ENCODE results near the gene SLC2A4. TPM values are rescaled to one million over a fixed set of nuclear protein-coding genes. Genes with fewer than 3 reads are reported as not detected.

SLC2A4 gene
- total and polyA plus RNA-seq, 5 donors = 57.6 to 146 (median 102) TPM

- intact Hi-C loops (cut with DNase I) = no loop called here
- 73% methylated on average over 4 of the region's 4 CpGs for WGBS
- DNase-seq (peak in 1 of 3 donors; percentile 1), ATAC-seq (no peak)
- H3K27ac ChIP-seq (ENCODE audit: low read length) = peak overlapping the region; percentile 53
- H3K4me3 ChIP-seq (ENCODE audit: low read length) = no peak overlapping the region
- H3K9me3 ChIP-seq (ENCODE audit: control insufficient read depth, low read length) = no peaks in the 10 kb centered on the region
- no peaks in the 10 kb centered on the region for H3K27me3 ChIP-seq (ENCODE audit: control insufficient read depth, insufficient read depth)
- H3K4me1 ChIP-seq (ENCODE audit: control insufficient read depth, insufficient read depth, low read length) = peaks cover 13% of the 10 kb centered on the region
These were observed 32.7 kb upstream of the SLC2A4 start for GRCh38 chr17:7248796-7249195.

DNA sequence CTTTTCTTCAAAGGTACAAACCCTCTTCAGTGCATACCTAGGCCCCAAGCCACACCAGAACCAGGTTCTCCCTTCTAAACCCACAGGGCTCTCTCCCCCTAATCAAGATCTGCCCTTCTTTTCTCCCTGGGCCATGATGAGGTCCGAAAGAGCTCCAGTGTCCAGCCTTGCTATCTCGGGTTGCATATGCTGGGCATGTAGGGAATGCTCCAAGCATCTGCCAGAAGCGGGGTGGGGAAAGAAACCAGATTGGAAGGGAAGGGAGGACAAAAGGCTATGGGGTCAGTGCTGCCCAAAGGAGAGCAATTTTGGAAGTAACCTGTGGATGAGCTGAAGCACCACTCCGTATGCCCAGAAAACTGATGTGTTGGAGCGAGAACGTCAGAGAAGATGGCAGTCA, 32.3 kb upstream of the SLC2A4 start:
- intact Hi-C loops (cut with DNase I) = no loop called here
- WGBS = 67% methylated on average over 6 of the region's 6 CpGs
- Histone ChIP-seq H3K27ac (ENCODE audit: low read length) (peak overlapping the region; percentile 55), H3K4me1 (ENCODE audit: control insufficient read depth, insufficient read depth, low read length) (peaks cover 13% of the 10 kb centered on the region), H3K4me3 (ENCODE audit: low read length) (no peak overlapping the region), H3K9me3 (ENCODE audit: control insufficient read depth, low read length) (no peaks in the 10 kb centered on the region), H3K27me3 (ENCODE audit: control insufficient read depth, insufficient read depth) (no peaks in the 10 kb centered on the region)
- ATAC-seq (no peak), DNase-seq (no peak)

DNA sequence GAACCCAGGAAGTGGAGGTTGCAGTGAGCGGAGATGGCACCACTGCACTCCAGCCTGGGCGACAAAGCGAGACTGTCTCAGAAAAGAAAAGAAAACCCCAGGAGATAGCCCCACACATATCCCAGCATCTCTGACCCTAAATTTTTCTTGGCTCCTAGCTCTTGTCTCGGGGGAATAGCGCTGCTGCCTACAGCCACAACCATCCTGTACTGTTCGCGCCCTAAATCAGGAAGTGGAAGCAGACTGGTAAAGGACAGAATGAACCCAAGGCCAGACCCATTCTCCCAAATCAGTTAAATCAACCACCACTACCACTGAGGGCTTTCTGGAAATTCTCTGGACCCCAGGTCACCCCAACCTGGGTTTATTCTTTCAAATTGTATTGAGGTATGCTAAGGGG, 31.7 kb upstream of the SLC2A4 start:
- 84% methylated on average over 7 of the region's 7 CpGs for WGBS
- Histone ChIP-seq H3K27ac (ENCODE audit: low read length) (peak overlapping the region; percentile 91), H3K4me1 (ENCODE audit: control insufficient read depth, insufficient read depth, low read length) (peaks cover 13% of the 10 kb centered on the region), H3K4me3 (ENCODE audit: low read length) (peak overlapping the region; percentile 97), H3K9me3 (ENCODE audit: control insufficient read depth, low read length) (no peaks in the 10 kb centered on the region), H3K27me3 (ENCODE audit: control insufficient read depth, insufficient read depth) (no peaks in the 10 kb centered on the region)
- intact Hi-C loops (cut with DNase I) = no loop called here
- ATAC-seq (no peak), DNase-seq (no peak)

DNA sequence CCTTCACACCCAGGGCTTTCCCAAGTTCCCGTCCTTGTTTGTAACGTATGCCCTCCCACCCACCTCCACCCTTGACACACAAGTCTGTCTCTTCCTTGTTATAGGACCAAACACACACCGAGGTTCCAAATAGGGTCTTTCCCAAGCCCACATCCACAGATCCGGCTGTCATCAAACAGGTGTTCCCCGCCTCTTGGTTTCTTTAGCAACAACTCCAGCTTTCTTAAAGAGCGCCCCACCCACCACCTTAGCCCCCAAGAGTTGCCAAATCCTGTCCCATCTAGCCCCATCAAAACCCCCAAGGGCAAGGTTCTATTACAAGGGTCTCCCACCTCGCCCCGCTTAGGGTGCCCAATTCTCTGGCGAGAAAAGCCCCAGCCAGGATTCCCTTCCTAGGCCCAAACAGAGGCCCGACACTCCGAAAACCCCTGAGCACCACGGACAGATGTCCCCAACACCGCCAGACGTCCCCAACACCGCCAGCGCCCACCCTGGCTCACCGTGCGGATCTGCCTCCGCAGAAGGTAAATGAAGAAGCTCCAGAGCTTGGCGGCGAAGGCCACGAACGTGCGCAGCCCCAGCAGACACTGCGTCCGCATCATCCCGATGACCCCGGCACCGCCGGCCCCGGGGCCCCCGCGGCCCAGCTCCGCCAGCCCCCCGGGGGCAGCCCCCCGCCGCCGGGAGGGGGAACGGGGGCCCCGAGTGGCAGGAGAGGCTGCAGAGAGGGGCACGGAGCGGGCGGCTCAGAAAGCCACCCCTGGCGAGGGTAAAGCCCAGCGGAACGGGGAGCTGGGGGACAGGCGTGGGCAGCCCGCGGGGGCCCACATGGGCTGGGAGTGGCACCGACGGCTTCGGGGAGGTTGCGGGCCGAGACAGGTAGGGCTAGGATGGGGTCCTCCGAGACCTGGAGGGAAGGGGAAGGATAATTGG, 30.6 kb upstream of the SLC2A4 start:
- Histone ChIP-seq H3K27me3 (ENCODE audit: control insufficient read depth, insufficient read depth) (no peaks in the 10 kb centered on the region), H3K27ac (ENCODE audit: low read length) (peak overlapping the region; percentile 91), H3K4me1 (ENCODE audit: control insufficient read depth, insufficient read depth, low read length) (peaks cover 13% of the 10 kb centered on the region), H3K9me3 (ENCODE audit: control insufficient read depth, low read length) (no peaks in the 10 kb centered on the region), H3K4me3 (ENCODE audit: low read length) (peak overlapping the region; percentile 97)
- WGBS = under 1% methylated on average over 55 of the region's 55 CpGs
- ATAC-seq (no peak), DNase-seq (peak in 1 of 3 donors; percentile 74)
- intact Hi-C loops (cut with DNase I) = no loop called here

DNA sequence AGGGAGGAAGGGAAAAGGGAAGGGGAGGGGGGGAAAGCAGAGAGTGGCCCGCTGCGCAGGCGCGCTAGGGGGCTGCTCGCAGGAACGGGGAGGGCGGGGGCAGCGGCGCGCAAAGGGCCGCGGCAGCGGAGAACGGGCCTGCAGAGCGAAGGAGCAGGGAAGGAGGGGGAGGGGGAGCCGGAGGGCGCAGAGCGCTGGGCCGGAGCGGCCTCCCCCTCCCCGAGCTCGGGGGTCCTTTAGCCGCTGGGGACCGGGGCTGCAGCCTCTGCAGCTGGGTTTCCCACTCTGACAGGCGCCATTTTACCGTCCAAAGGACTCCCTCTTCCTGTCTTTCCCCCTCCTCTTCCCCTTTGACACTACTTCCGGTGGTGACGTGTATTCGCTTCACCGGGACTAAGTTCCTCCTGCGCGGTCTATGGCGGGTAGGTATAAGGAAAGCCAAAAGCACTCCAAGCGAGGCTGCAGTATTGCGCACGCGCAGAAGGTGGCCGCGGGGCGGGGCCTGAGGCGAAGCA, 29.8 kb upstream of the SLC2A4 start, which contains the start of gene CTDNEP1:
TSS of gene CTDNEP1 (minus strand) at position 74 of the 515 bp plus-strand sequence. CDS start 438 bp downstream, outside the sequence.
- peak within 1 kb of the TSS; percentile 99 for H3K27ac ChIP-seq (ENCODE audit: low read length)
- WGBS = 1% methylated on average over 40 of the region's 41 CpGs
- H3K27me3 ChIP-seq (ENCODE audit: control insufficient read depth, insufficient read depth) = no peaks in the 10 kb centered on the region
- no peaks in the 10 kb centered on the region for H3K9me3 ChIP-seq (ENCODE audit: control insufficient read depth, low read length)
- peak within 1 kb of the TSS; percentile 97 for H3K4me3 ChIP-seq (ENCODE audit: low read length)
- H3K4me1 ChIP-seq (ENCODE audit: control insufficient read depth, insufficient read depth, low read length) = peaks cover 13% of the 10 kb centered on the region
- DNase-seq (peak; percentile 97 to 99 (median 99)), ATAC-seq (peak; percentile 96 to 97)
- intact Hi-C loops (cut with DNase I) = no loop called here

- Histone ChIP-seq H3K27ac (ENCODE audit: low read length) (peak within 1 kb of the TSS; percentile 99), H3K27me3 (ENCODE audit: control insufficient read depth, insufficient read depth) (no peaks in the 10 kb centered on the region), H3K4me3 (ENCODE audit: low read length) (peak within 1 kb of the TSS; percentile 97), H3K4me1 (ENCODE audit: control insufficient read depth, insufficient read depth, low read length) (peaks cover 13% of the 10 kb centered on the region), H3K9me3 (ENCODE audit: control insufficient read depth, low read length) (no peaks in the 10 kb centered on the region)
- peak; percentile 96 to 98 (median 98) for DNase-seq
- intact Hi-C loops (cut with DNase I) = no loop called here
- under 1% methylated on average over 55 of the region's 55 CpGs for WGBS
- peak; percentile 82 to 84 for ATAC-seq
These were observed 29.1 kb upstream of the SLC2A4 start, which contains the start of gene ELP5 for GRCh38 chr17:7252176-7253043. TSS of gene ELP5 (plus strand) at chr17:7252215. CDS start at chr17:7252551, 336 bp downstream.

DNA sequence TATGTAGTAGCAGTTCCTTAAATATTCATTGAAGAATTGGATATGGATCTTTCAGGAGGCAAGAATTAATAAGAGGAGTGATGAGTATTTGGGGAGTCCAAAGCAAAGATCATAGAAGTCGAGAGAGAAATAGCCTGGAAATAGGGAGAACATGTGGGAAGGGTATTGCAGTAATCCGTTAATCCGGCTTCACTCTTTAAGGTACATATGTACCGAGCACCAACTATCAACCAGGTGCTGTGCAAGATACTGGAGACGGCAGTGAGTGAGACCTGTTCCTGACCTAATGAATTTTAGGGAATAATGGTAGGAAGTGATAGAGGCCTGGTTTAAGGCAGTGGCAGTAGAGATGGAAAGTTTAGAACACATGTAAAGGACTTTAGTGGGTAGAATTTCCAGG, 28.4 kb upstream of the SLC2A4 start:
- Histone ChIP-seq H3K4me3 (ENCODE audit: low read length) (peak overlapping the region; percentile 65), H3K27ac (ENCODE audit: low read length) (no peak overlapping the region), H3K9me3 (ENCODE audit: control insufficient read depth, low read length) (no peaks in the 10 kb centered on the region), H3K4me1 (ENCODE audit: control insufficient read depth, insufficient read depth, low read length) (peaks cover 13% of the 10 kb centered on the region), H3K27me3 (ENCODE audit: control insufficient read depth, insufficient read depth) (no peaks in the 10 kb centered on the region)
- 78% methylated on average over 5 of the region's 5 CpGs for WGBS
- intact Hi-C loops (cut with DNase I) = no loop called here
- DNase-seq (no peak), ATAC-seq (no peak)

GRCh38 chr17:7254511-7254910, 27.0 kb upstream of the SLC2A4 start:
- no peak for ATAC-seq
- intact Hi-C loops (cut with DNase I) = no loop called here
- Histone ChIP-seq H3K4me1 (ENCODE audit: control insufficient read depth, insufficient read depth, low read length) (peaks cover 6% of the 10 kb centered on the region), H3K4me3 (ENCODE audit: low read length) (no peak overlapping the region), H3K27ac (ENCODE audit: low read length) (no peak overlapping the region), H3K27me3 (ENCODE audit: control insufficient read depth, insufficient read depth) (no peaks in the 10 kb centered on the region), H3K9me3 (ENCODE audit: control insufficient read depth, low read length) (no peaks in the 10 kb centered on the region)
- no peak for DNase-seq
- 95% methylated on average over 4 of the region's 4 CpGs for WGBS

DNA sequence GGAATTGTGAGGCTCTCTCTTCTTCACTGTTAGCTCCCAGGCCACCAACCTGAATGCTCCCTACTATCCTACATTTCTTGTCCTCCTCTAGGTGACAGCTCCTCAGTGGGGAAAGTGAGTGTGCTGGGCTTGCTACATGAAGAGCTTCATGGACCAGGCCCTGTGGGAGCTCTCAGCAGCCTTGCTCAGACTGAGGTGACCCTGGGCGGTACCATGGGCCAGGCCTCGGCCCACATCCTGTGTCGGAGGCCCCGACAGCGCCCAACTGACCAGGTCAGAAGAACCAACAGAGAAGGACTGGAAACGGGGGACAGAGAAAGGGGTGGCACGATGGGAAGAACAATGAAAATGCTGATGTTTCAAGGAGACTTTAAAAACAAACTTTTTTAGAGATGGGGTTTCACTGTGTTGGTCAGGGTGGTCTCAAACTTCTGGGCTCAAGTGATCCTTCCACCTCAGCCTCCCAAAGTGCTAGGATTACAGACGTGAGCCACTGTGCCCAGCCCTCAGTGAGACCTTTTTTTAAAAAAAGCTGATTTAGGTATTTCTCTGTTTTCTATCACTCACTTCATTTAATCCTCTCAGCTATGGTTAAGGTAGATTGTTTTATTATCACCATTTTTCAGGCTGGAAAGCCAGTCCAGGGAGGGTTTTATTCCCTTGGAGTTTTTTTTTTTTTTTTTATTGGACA, 24.6 kb upstream of the SLC2A4 start:
- Histone ChIP-seq H3K27ac (ENCODE audit: low read length) (no peak overlapping the region), H3K27me3 (ENCODE audit: control insufficient read depth, insufficient read depth) (no peaks in the 10 kb centered on the region), H3K4me1 (ENCODE audit: control insufficient read depth, insufficient read depth, low read length) (no peaks in the 10 kb centered on the region), H3K4me3 (ENCODE audit: low read length) (no peak overlapping the region), H3K9me3 (ENCODE audit: control insufficient read depth, low read length) (no peaks in the 10 kb centered on the region)
- intact Hi-C loops (cut with DNase I) = no loop called here
- no peak for ATAC-seq
- 88% methylated on average over 8 of the region's 8 CpGs for WGBS
- no peak for DNase-seq

- DNase-seq (peak in 1 of 3 donors; percentile 35), ATAC-seq (no peak)
- Histone ChIP-seq H3K9me3 (ENCODE audit: control insufficient read depth, low read length) (no peaks in the 10 kb centered on the region), H3K27me3 (ENCODE audit: control insufficient read depth, insufficient read depth) (no peaks in the 10 kb centered on the region), H3K27ac (ENCODE audit: low read length) (no peak overlapping the region), H3K4me3 (ENCODE audit: low read length) (no peak overlapping the region), H3K4me1 (ENCODE audit: control insufficient read depth, insufficient read depth, low read length) (no peaks in the 10 kb centered on the region)
- intact Hi-C loops (cut with DNase I) = no loop called here
- 80% methylated on average over 7 of the region's 7 CpGs for WGBS
These were observed 22.6 kb upstream of the SLC2A4 start for GRCh38 chr17:7258731-7259554.

All from right cardiac atrium (tissue), 5 donors.